ENCODE data around the gene CRIP1.

CRIP1 gene

GRCh38 chr14:105486163-105486973 is at the start of gene CRIP1:
TSS of gene CRIP1 (plus strand) at chr14:105486886. CDS start at chr14:105487260, 374 bp downstream.
- no peak within 1 kb of the TSS for H3K4me3 ChIP-seq (ENCODE audit: low read length)

GRCh38 chr14:105436891-105437722 is 49.6 kb upstream of the CRIP1 start:
- Histone ChIP-seq H3K27me3 (ENCODE audit: insufficient read depth, low read length) (no peaks in the 10 kb centered on the region), H3K4me1 (ENCODE audit: insufficient read depth, low read length) (no peaks in the 10 kb centered on the region), H2AFZ (ENCODE audit: low read depth, low read length) (no peak overlapping the region), H3K36me3 (ENCODE audit: insufficient read depth, low read length) (peaks cover 19% of the 10 kb centered on the region), H3K4me3 (ENCODE audit: low read length) (no peak overlapping the region), H3K9me3 (ENCODE audit: low read length) (peaks cover 3% of the 10 kb centered on the region)

More at GRCh38 chr14:105486163-105486973, at the start of gene CRIP1:
- Histone ChIP-seq H3K9me3 (ENCODE audit: low read length) (no peaks in the 10 kb centered on the region), H2AFZ (ENCODE audit: low read depth, low read length) (no peak within 1 kb of the TSS), H3K27me3 (ENCODE audit: insufficient read depth, low read length) (no peaks in the 10 kb centered on the region), H3K4me1 (ENCODE audit: insufficient read depth, low read length) (peaks cover 67% of the 10 kb centered on the region), H3K36me3 (ENCODE audit: insufficient read depth, low read length) (no peaks in the 10 kb centered on the region)

GRCh38 chr14:105437723-105438500 is 48.8 kb upstream of the CRIP1 start:
- Histone ChIP-seq H3K27me3 (ENCODE audit: insufficient read depth, low read length) (no peaks in the 10 kb centered on the region), H3K4me3 (ENCODE audit: low read length) (no peak overlapping the region), H3K9me3 (ENCODE audit: low read length) (peaks cover 3% of the 10 kb centered on the region), H2AFZ (ENCODE audit: low read depth, low read length) (no peak overlapping the region), H3K36me3 (ENCODE audit: insufficient read depth, low read length) (peaks cover 26% of the 10 kb centered on the region), H3K4me1 (ENCODE audit: insufficient read depth, low read length) (no peaks in the 10 kb centered on the region)

- H3K36me3 ChIP-seq (ENCODE audit: insufficient read depth, low read length): peaks cover 29% of the 10 kb centered on the region
- no peak overlapping the region for H3K4me3 ChIP-seq (ENCODE audit: low read length)
- H3K27me3 ChIP-seq (ENCODE audit: insufficient read depth, low read length): no peaks in the 10 kb centered on the region
- H3K9me3 ChIP-seq (ENCODE audit: low read length): peaks cover 3% of the 10 kb centered on the region
- no peaks in the 10 kb centered on the region for H3K4me1 ChIP-seq (ENCODE audit: insufficient read depth, low read length)
- H2AFZ ChIP-seq (ENCODE audit: low read depth, low read length): no peak overlapping the region
Observed at GRCh38 chr14:105439179-105439578, 47.5 kb upstream of the CRIP1 start.

GRCh38 chr14:105439710-105440553 is 46.8 kb upstream of the CRIP1 start:
- H3K36me3 ChIP-seq (ENCODE audit: insufficient read depth, low read length): peaks cover 29% of the 10 kb centered on the region
- no peaks in the 10 kb centered on the region for H3K4me1 ChIP-seq (ENCODE audit: insufficient read depth, low read length)
- no peaks in the 10 kb centered on the region for H3K27me3 ChIP-seq (ENCODE audit: insufficient read depth, low read length)
- H3K9me3 ChIP-seq (ENCODE audit: low read length): peaks cover 1% of the 10 kb centered on the region
- no peak overlapping the region for H3K4me3 ChIP-seq (ENCODE audit: low read length)
- H2AFZ ChIP-seq (ENCODE audit: low read depth, low read length): no peak overlapping the region

- Histone ChIP-seq H3K27me3 (ENCODE audit: insufficient read depth, low read length) (no peaks in the 10 kb centered on the region), H3K4me1 (ENCODE audit: insufficient read depth, low read length) (no peaks in the 10 kb centered on the region), H3K36me3 (ENCODE audit: insufficient read depth, low read length) (peaks cover 33% of the 10 kb centered on the region), H3K9me3 (ENCODE audit: low read length) (no peaks in the 10 kb centered on the region), H2AFZ (ENCODE audit: low read depth, low read length) (no peak overlapping the region), H3K4me3 (ENCODE audit: low read length) (no peak overlapping the region)
Observed at GRCh38 chr14:105440554-105440900, 46.2 kb upstream of the CRIP1 start.

- H3K4me1 ChIP-seq (ENCODE audit: insufficient read depth, low read length): no peaks in the 10 kb centered on the region
- peaks cover 33% of the 10 kb centered on the region for H3K36me3 ChIP-seq (ENCODE audit: insufficient read depth, low read length)
- no peak overlapping the region for H3K4me3 ChIP-seq (ENCODE audit: low read length)
- no peaks in the 10 kb centered on the region for H3K9me3 ChIP-seq (ENCODE audit: low read length)
- no peak overlapping the region for H2AFZ ChIP-seq (ENCODE audit: low read depth, low read length)
- no peaks in the 10 kb centered on the region for H3K27me3 ChIP-seq (ENCODE audit: insufficient read depth, low read length)
Observed at GRCh38 chr14:105440992-105441391, 45.7 kb upstream of the CRIP1 start.

- H2AFZ ChIP-seq (ENCODE audit: low read depth, low read length): no peak overlapping the region
- H3K36me3 ChIP-seq (ENCODE audit: insufficient read depth, low read length): peaks cover 36% of the 10 kb centered on the region
- no peaks in the 10 kb centered on the region for H3K27me3 ChIP-seq (ENCODE audit: insufficient read depth, low read length)
- H3K9me3 ChIP-seq (ENCODE audit: low read length): no peaks in the 10 kb centered on the region
- no peak overlapping the region for H3K4me3 ChIP-seq (ENCODE audit: low read length)
- H3K4me1 ChIP-seq (ENCODE audit: insufficient read depth, low read length): no peaks in the 10 kb centered on the region
Observed at GRCh38 chr14:105442125-105442524, 44.6 kb upstream of the CRIP1 start.

GRCh38 chr14:105442834-105443233 is 43.9 kb upstream of the CRIP1 start:
- Histone ChIP-seq H3K4me3 (ENCODE audit: low read length) (no peak overlapping the region), H3K9me3 (ENCODE audit: low read length) (no peaks in the 10 kb centered on the region), H2AFZ (ENCODE audit: low read depth, low read length) (no peak overlapping the region), H3K4me1 (ENCODE audit: insufficient read depth, low read length) (no peaks in the 10 kb centered on the region), H3K36me3 (ENCODE audit: insufficient read depth, low read length) (peaks cover 33% of the 10 kb centered on the region), H3K27me3 (ENCODE audit: insufficient read depth, low read length) (no peaks in the 10 kb centered on the region)

GRCh38 chr14:105444859-105445258 is 41.8 kb upstream of the CRIP1 start:
- peaks cover 30% of the 10 kb centered on the region for H3K36me3 ChIP-seq (ENCODE audit: insufficient read depth, low read length)
- no peak overlapping the region for H3K4me3 ChIP-seq (ENCODE audit: low read length)
- no peaks in the 10 kb centered on the region for H3K9me3 ChIP-seq (ENCODE audit: low read length)
- no peaks in the 10 kb centered on the region for H3K27me3 ChIP-seq (ENCODE audit: insufficient read depth, low read length)
- H2AFZ ChIP-seq (ENCODE audit: low read depth, low read length): no peak overlapping the region
- H3K4me1 ChIP-seq (ENCODE audit: insufficient read depth, low read length): no peaks in the 10 kb centered on the region

- no peak overlapping the region for H3K4me3 ChIP-seq (ENCODE audit: low read length)
- H3K36me3 ChIP-seq (ENCODE audit: insufficient read depth, low read length): peaks cover 33% of the 10 kb centered on the region
- H2AFZ ChIP-seq (ENCODE audit: low read depth, low read length): no peak overlapping the region
- no peaks in the 10 kb centered on the region for H3K4me1 ChIP-seq (ENCODE audit: insufficient read depth, low read length)
- no peaks in the 10 kb centered on the region for H3K9me3 ChIP-seq (ENCODE audit: low read length)
- H3K27me3 ChIP-seq (ENCODE audit: insufficient read depth, low read length): no peaks in the 10 kb centered on the region
Observed at GRCh38 chr14:105445290-105445689, 41.4 kb upstream of the CRIP1 start.
